ENCODE data around the gene NFIX.

NFIX gene

DNA sequence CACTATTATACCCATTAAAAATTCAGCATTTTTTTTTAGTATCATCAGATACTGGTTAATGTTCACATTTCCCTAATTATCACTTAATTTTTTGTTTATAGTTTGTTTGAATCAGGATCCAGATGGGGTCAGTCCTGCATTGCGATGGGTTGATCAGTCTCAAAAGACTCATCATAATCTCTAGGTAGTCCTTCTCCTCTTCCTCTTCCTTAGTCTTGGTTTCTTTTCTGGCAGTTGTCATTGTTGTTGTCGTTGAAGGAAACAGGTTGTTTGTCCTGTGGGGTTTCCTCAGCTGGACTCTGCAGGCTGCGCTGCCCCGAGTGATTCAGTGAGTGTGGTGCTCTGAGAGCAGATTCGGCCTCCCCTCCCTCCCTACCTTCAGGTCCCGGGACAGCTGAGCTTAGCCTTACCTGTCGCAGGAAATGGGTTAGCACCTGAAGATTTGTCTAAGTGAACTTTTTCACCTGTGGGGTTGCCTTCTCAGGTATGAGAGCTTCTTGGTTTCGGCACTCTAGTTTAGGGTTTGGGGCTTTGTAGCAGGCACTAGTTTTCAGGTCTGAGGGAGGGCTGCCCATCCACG lies 34.1 kb downstream of the NFIX start:
- TF ChIP-seq, protein P1, sequence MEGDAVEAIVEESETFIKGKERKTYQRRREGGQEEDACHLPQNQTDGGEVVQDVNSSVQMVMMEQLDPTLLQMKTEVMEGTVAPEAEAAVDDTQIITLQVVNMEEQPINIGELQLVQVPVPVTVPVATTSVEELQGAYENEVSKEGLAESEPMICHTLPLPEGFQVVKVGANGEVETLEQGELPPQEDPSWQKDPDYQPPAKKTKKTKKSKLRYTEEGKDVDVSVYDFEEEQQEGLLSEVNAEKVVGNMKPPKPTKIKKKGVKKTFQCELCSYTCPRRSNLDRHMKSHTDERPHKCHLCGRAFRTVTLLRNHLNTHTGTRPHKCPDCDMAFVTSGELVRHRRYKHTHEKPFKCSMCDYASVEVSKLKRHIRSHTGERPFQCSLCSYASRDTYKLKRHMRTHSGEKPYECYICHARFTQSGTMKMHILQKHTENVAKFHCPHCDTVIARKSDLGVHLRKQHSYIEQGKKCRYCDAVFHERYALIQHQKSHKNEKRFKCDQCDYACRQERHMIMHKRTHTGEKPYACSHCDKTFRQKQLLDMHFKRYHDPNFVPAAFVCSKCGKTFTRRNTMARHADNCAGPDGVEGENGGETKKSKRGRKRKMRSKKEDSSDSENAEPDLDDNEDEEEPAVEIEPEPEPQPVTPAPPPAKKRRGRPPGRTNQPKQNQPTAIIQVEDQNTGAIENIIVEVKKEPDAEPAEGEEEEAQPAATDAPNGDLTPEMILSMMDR (IDR thresholded peaks at IDR 0.05; ENCODE audit: extremely low read depth, insufficient read depth, missing control alignments): no peak
- in situ Hi-C loops (cut with MboI; ENCODE audit: low pct_unique_long_range_greater_than_20kb, low sequenced_read_pairs, unreplicated experiment): no loop called here
- no peak for DNase-seq (ENCODE audit: low spot score)

DNA sequence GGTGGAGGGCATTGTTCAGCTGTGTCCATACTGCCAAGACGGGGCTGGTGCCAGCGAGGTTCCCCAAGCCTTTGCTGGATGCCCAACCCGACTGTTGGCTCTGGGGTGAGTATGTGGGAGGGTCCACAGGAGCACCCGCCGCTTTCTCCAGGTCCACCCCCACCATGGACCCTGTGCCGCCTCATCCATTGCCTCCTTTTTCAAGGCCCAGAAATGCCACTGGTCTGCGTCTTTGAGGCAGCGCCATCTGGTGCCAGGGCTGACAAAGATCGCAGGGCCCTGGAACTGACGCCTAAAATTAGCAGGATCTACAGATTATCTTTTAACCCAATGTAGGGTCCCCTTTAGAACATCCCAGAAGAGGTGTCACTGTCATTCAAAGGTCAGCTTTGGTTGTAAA lies 34.6 kb downstream of the NFIX start:
- in situ Hi-C loops (cut with MboI; ENCODE audit: low pct_unique_long_range_greater_than_20kb, low sequenced_read_pairs, unreplicated experiment): no loop called here
- TF ChIP-seq, protein P1 (IDR thresholded peaks at IDR 0.05; ENCODE audit: extremely low read depth, insufficient read depth, missing control alignments): peak; percentile 47
- no peak for DNase-seq (ENCODE audit: low spot score)

DNA sequence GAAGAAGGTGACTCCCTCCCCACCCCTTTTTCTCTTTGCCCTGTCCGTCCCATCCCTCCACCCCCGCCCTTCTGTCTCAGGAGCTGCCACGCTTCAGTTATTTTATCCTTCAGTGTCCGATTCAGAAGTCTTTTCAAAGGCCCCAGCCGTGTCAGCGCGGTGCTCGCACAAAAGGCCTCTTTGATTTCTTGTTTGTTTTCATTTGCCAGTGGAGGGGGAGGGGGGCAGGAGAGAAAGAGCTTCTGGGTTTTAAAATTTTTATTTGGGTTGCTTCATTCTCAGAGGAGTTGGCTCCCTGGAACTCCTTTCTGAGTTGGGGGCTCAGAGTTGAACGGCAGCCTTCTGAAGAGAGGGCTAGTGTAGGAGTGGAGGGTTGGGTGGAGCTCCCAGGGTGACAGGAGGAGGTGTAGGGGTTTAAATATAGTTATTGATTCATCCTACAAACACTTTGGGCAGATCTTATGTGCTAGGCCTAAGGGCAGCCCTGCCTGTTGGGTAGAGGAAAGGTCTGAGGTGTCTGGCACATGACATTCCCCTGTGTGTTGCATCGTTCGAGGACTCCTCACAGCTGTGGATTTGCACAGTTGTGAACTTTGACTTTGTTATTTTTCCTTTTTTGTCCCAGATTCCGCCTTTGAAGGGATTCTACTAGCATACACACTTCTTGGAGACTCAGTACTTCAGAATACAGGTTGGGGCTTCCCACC lies 36.8 kb downstream of the NFIX start:
- TF ChIP-seq, protein P1 (IDR thresholded peaks at IDR 0.05; ENCODE audit: extremely low read depth, insufficient read depth, missing control alignments): no peak
- no peak for DNase-seq (ENCODE audit: low spot score)
- in situ Hi-C loops (cut with MboI; ENCODE audit: low pct_unique_long_range_greater_than_20kb, low sequenced_read_pairs, unreplicated experiment): no loop called here

DNA sequence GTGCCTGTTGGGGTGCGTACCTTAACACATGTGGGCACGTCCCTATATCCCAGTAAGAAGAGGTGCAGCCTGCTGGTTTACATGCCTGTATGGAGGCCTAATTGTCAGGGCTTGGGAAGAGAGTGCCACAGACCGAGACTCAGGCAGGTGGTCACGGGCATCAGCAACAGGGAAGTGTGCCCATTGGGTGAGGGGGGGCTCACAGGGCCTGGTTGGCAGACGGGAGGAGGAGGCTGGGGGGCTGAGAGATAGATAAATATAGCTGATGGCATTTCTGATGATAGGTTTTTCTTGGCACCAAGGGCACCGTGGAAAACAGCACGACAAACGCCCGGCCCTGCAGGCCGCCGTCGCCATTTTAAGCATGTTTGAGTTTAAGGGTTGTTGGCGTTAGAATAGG lies 37.6 kb downstream of the NFIX start:
- TF ChIP-seq, protein P1 (IDR thresholded peaks at IDR 0.05; ENCODE audit: extremely low read depth, insufficient read depth, missing control alignments): no peak
- no peak for DNase-seq (ENCODE audit: low spot score)
- in situ Hi-C loops (cut with MboI; ENCODE audit: low pct_unique_long_range_greater_than_20kb, low sequenced_read_pairs, unreplicated experiment): no loop called here

DNA sequence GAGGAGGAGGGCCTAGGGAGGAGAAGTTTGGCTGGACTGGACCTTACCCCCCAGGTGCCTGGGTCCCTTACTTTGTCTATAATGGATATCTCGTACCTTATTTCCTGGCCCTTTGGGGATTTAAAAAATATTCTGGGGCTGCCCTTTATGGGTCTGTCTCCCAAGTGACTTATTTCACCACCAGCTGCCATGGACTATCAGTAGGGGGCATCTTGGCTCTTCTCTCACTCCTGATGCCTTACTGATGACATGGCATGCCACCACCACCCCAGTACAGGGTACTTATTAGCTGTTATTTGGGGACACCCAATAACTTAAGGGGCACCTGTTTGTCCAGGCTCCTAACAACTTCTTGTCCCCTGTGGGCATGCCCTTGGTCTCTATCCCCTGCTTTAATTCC lies 38.0 kb downstream of the NFIX start:
- in situ Hi-C loops (cut with MboI; ENCODE audit: low pct_unique_long_range_greater_than_20kb, low sequenced_read_pairs, unreplicated experiment): no loop called here
- no peak for DNase-seq (ENCODE audit: low spot score)
- TF ChIP-seq, protein P1 (IDR thresholded peaks at IDR 0.05; ENCODE audit: extremely low read depth, insufficient read depth, missing control alignments): no peak

DNA sequence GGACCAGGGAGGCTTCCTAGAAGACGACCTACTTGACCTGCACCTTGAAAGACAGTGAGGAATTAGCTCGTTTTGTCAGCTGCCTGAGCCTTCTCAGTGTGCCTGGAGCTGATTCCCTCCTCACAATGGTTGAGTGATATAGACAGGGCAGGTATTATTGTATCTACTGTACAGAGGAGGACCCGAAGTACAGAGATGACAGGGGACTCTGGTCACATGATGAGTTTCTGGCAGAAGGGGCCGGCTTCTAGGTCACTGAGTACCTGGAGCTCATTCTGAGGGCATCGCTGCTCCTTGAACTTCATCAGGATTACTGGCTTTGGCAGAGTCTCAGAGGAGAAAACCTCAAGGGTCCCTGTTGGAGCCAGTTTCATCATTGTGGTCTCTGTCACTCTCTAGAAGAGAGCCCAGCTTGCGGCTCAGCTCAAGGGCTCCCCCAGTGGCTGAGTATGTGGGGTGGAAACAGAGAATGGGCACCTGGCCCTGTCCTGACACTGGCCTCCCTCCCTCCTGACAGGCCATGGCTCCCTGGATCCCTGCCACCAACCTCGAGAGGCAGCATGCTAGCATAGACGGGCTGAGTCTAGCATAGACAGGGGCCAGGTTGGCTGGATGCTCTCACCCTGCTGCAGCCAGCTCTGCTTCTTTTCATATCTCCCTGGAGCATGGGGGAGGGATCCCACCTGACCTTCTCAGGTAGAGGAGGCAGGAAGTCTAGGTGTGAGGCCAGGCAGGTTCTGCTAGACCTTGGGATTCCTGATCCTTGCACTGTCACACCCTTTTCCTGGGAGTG lies 38.7 kb downstream of the NFIX start:
- peak; percentile 71 for DNase-seq (ENCODE audit: low spot score)
- in situ Hi-C loops (cut with MboI; ENCODE audit: low pct_unique_long_range_greater_than_20kb, low sequenced_read_pairs, unreplicated experiment): no loop called here
- TF ChIP-seq, protein P1 (IDR thresholded peaks at IDR 0.05; ENCODE audit: extremely low read depth, insufficient read depth, missing control alignments): peak; percentile 79
